ENCODE measurements around the gene TMEM121. TPM values are rescaled to one million over a fixed set of nuclear protein-coding genes. Genes with fewer than 3 reads are reported as not detected.

Gene TMEM121
- total RNA-seq, 3 donors from 2014 or later (not counting 1 experiment from before 2014, with no cell fraction given): 0.54 to 0.80 TPM; not detected in 1

- Histone ChIP-seq H3K27me3 (ENCODE audit: control insufficient read depth, insufficient read depth, low read length) (peaks cover under 1% of the 10 kb centered on the region), H3K9me3 (ENCODE audit: control insufficient read depth, insufficient read depth, low read length) (no peaks in the 10 kb centered on the region), H3K4me3 (ENCODE audit: low read length) (no peak overlapping the region), H3K36me3 (ENCODE audit: control insufficient read depth, insufficient read depth, low read length) (no peaks in the 10 kb centered on the region), H3K4me1 (ENCODE audit: control insufficient read depth, insufficient read depth, low read length) (peaks cover 39% of the 10 kb centered on the region), H3K27ac (ENCODE audit: low read length) (no peak overlapping the region)
- Mint-ChIP-seq H3K27ac (no peak overlapping the region), H3K27me3 (ENCODE audit: low read depth in 2 of 2) (peaks cover 0 to 30% of the 10 kb centered on the region in 2 donors), H3K9me3 (no peaks in the 10 kb centered on the region), H3K4me1 (peaks cover 3 to 10% of the 10 kb centered on the region in 2 donors), H3K4me3 (no peak overlapping the region), H3K36me3 (no peaks in the 10 kb centered on the region)
- intact Hi-C loops (cut with micrococcal nuclease): no loop called here
- ATAC-seq (no peak), DNase-seq (no peak)
- no peak for TF ChIP-seq CTCF (IDR thresholded peaks at IDR 0.05)
- 81% methylated on average over 21 of the region's 21 CpGs for WGBS (ENCODE audit: insufficient coverage)
Observed at GRCh38 chr14:105533811-105534498, 7.6 kb downstream of the TMEM121 start.

- Mint-ChIP-seq H3K4me1 (peaks cover 0 to 6% of the 10 kb centered on the region in 2 donors), H3K27ac (no peak overlapping the region), H3K36me3 (no peaks in the 10 kb centered on the region), H3K4me3 (no peak overlapping the region), H3K9me3 (no peaks in the 10 kb centered on the region), H3K27me3 (ENCODE audit: low read depth in 2 of 2) (peaks cover 0 to 27% of the 10 kb centered on the region in 2 donors)
- TF ChIP-seq CTCF (IDR thresholded peaks at IDR 0.05): no peak
- Histone ChIP-seq H3K4me1 (ENCODE audit: control insufficient read depth, insufficient read depth, low read length) (peaks cover 33% of the 10 kb centered on the region), H3K36me3 (ENCODE audit: control insufficient read depth, insufficient read depth, low read length) (no peaks in the 10 kb centered on the region), H3K4me3 (ENCODE audit: low read length) (no peak overlapping the region), H3K27me3 (ENCODE audit: control insufficient read depth, insufficient read depth, low read length) (no peaks in the 10 kb centered on the region), H3K9me3 (ENCODE audit: control insufficient read depth, insufficient read depth, low read length) (no peaks in the 10 kb centered on the region), H3K27ac (ENCODE audit: low read length) (no peak overlapping the region)
- ATAC-seq: no peak
- DNase-seq: no peak
- intact Hi-C loops (cut with micrococcal nuclease): no loop called here
- 83% methylated on average over 13 of the region's 13 CpGs for WGBS (ENCODE audit: insufficient coverage)
Observed at GRCh38 chr14:105534586-105534985, 8.2 kb downstream of the TMEM121 start.

- intact Hi-C loops (cut with micrococcal nuclease): no loop called here
Observed at GRCh38 chr14:105536051-105536450, 9.7 kb downstream of the TMEM121 start.

More at GRCh38 chr14:105536051-105536450, 9.7 kb downstream of the TMEM121 start:
- Histone ChIP-seq H3K4me1 (ENCODE audit: control insufficient read depth, insufficient read depth, low read length) (peaks cover 21% of the 10 kb centered on the region), H3K9me3 (ENCODE audit: control insufficient read depth, insufficient read depth, low read length) (no peaks in the 10 kb centered on the region), H3K36me3 (ENCODE audit: control insufficient read depth, insufficient read depth, low read length) (no peaks in the 10 kb centered on the region), H3K27ac (ENCODE audit: low read length) (no peak overlapping the region), H3K27me3 (ENCODE audit: control insufficient read depth, insufficient read depth, low read length) (no peaks in the 10 kb centered on the region), H3K4me3 (ENCODE audit: low read length) (no peak overlapping the region)
- no peaks in the 10 kb centered on the region for H3K9me3 Mint-ChIP-seq
- H3K4me1 Mint-ChIP-seq: no peaks in the 10 kb centered on the region
- H3K27ac Mint-ChIP-seq: no peak overlapping the region
- no peak overlapping the region for H3K4me3 Mint-ChIP-seq
- no peak for TF ChIP-seq CTCF (IDR thresholded peaks at IDR 0.05)
- no peaks in the 10 kb centered on the region for H3K36me3 Mint-ChIP-seq
- no peak for ATAC-seq
- peaks cover 0 to 19% of the 10 kb centered on the region in 2 donors for H3K27me3 Mint-ChIP-seq (ENCODE audit: low read depth in 2 of 2)
- DNase-seq: no peak
- WGBS (ENCODE audit: insufficient coverage): 89% methylated on average over 7 of the region's 7 CpGs

All from natural killer cell (primary cell).